SU-DHL-6 (cell line): ENCODE results near the gene MUC2.

ENCODE experiments used
- H2AFZ ChIP-seq: fragments of 200-600 bp; sonication (generic); 2 replicates; pipeline ENCODE4 v1.6.1; 2014; ENCODE audit warnings: low read depth, mild to moderate bottlenecking, moderate library complexity, mixed read lengths, antibody characterized with exemption, low read length; ENCODE audit not compliant: severe bottlenecking
- H3F3A ChIP-seq: fragments of 200-600 bp; shearing (Covaris generic); 2 replicates; pipeline ENCODE4 v1.6.0; 2016; ENCODE audit warnings: antibody characterized with exemption, mild to moderate bottlenecking; ENCODE audit not compliant: insufficient read depth
- H3K27ac ChIP-seq: fragments of 200-600 bp; sonication (generic); 2 replicates; pipeline ENCODE4 v1.5.1; 2016; ENCODE audit warnings: low read depth, mild to moderate bottlenecking, low read length, moderate library complexity, mixed read lengths
- H3K27me3 ChIP-seq: fragments of 200-600 bp; sonication (generic), shearing (Covaris generic); 2 replicates; pipeline ENCODE4 v1.6.0; 2014; ENCODE audit warnings: mild to moderate bottlenecking, low read length
- H3K36me3 ChIP-seq: fragments of 200-600 bp; sonication (generic); 2 replicates; pipeline ENCODE4 v1.6.1; 2014; ENCODE audit warnings: mild to moderate bottlenecking, low read length, mixed read lengths
- H3K4me2 ChIP-seq: fragments of 300-600, 200-600 bp; shearing (Covaris generic), sonication (generic); 2 replicates; pipeline ENCODE4 v1.6.0; 2014; ENCODE audit warnings: low read length, low read depth, mild to moderate bottlenecking; ENCODE audit not compliant: poor library complexity, severe bottlenecking
- H3K4me3 ChIP-seq: fragments of 200-600 bp; sonication (generic); 2 replicates; pipeline ENCODE4 v1.5.1; 2014; ENCODE audit warnings: antibody characterized with exemption, low read length, mild to moderate bottlenecking, mixed read lengths; ENCODE audit not compliant: insufficient read depth, poor library complexity, severe bottlenecking
- H3K79me2 ChIP-seq: fragments of 200-600 bp; sonication (generic); 2 replicates; pipeline ENCODE4 v1.6.1; 2014; ENCODE audit warnings: mild to moderate bottlenecking, low read length, moderate library complexity; ENCODE audit not compliant: insufficient read depth
- H3K9ac ChIP-seq: fragments of 200-600 bp; sonication (generic); 2 replicates; pipeline ENCODE4 v1.7.0; 2014; ENCODE audit warnings: mild to moderate bottlenecking, low read length
- H3K9me2 ChIP-seq: fragments of 200-600 bp; sonication (generic); replicated peaks from 2 replicates; pipeline ENCODE4 v1.6.1; 2014; ENCODE audit warnings: low read length; ENCODE audit not compliant: insufficient read depth
- H3K9me3 ChIP-seq: fragments of 200-600 bp; sonication (generic); 2 replicates; pipeline ENCODE4 v1.6.1; 2014; ENCODE audit warnings: low read length, mixed read lengths; ENCODE audit not compliant: insufficient read depth
- H4K20me1 ChIP-seq: fragments of 200-600 bp; sonication (generic); 2 replicates; pipeline ENCODE4 v1.6.1; 2014; ENCODE audit warnings: low read depth, mild to moderate bottlenecking, antibody characterized with exemption, low read length, moderate library complexity, mixed read lengths
- EZH2phosphoT487 ChIP-seq: fragments of 200-600 bp; sonication (generic), shearing (Covaris generic); conservative IDR thresholded peaks from 2 replicates; pipeline ENCODE4 v1.6.1; 2018; ENCODE audit warnings: mild to moderate bottlenecking, antibody characterized with exemption, low read length, moderate library complexity, mixed read lengths
- TF ChIP-seq, protein P1 (sequence below): fragments of 200-600 bp; sonication (generic); IDR thresholded peaks from one replicate; pipeline ENCODE4 v1.5.1; 2017; ENCODE audit warnings: antibody characterized with exemption, mild to moderate bottlenecking, low read length, moderate library complexity; ENCODE audit not compliant: insufficient read depth, poor library complexity, severe bottlenecking

Gene MUC2

DNA sequence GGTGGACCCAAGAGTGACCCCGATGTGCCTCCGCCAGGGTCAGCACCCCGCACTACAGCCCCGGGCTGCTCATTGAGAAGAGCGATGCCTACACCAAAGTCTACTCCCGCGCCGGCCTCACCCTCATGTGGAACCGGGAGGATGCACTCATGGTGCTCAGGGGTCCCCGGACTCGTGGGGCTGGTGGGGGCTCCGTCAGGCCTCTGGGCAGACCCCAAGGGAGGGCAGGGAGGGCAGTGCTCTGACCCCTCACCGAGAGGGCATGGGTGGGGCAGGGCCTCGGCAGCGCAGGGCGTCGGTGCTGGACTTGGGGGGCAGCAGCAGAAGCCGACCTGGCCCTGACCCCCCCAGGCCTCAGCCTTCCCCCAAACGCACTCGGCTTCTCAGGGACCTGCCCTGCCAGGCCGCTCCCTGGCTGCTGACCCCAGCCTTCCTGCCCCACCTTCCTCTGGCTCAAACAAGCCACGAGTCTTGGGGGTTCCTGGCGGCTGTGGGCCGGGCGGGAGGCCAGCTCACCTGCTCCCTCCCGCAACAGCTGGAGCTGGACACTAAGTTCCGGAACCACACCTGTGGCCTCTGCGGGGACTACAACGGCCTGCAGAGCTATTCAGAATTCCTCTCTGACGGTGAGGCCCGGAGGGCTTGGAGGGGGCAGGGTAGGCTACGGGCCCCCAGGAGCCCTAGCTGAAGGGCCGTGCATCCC is 2.9 kb downstream of the MUC2 start:
- TF ChIP-seq EZH2phosphoT487: no peak
- TF ChIP-seq, protein P1, sequence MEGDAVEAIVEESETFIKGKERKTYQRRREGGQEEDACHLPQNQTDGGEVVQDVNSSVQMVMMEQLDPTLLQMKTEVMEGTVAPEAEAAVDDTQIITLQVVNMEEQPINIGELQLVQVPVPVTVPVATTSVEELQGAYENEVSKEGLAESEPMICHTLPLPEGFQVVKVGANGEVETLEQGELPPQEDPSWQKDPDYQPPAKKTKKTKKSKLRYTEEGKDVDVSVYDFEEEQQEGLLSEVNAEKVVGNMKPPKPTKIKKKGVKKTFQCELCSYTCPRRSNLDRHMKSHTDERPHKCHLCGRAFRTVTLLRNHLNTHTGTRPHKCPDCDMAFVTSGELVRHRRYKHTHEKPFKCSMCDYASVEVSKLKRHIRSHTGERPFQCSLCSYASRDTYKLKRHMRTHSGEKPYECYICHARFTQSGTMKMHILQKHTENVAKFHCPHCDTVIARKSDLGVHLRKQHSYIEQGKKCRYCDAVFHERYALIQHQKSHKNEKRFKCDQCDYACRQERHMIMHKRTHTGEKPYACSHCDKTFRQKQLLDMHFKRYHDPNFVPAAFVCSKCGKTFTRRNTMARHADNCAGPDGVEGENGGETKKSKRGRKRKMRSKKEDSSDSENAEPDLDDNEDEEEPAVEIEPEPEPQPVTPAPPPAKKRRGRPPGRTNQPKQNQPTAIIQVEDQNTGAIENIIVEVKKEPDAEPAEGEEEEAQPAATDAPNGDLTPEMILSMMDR: no peak
- H3K27me3 ChIP-seq: no peaks in the 10 kb centered on the region
- no peaks in the 10 kb centered on the region for H4K20me1 ChIP-seq

DNA sequence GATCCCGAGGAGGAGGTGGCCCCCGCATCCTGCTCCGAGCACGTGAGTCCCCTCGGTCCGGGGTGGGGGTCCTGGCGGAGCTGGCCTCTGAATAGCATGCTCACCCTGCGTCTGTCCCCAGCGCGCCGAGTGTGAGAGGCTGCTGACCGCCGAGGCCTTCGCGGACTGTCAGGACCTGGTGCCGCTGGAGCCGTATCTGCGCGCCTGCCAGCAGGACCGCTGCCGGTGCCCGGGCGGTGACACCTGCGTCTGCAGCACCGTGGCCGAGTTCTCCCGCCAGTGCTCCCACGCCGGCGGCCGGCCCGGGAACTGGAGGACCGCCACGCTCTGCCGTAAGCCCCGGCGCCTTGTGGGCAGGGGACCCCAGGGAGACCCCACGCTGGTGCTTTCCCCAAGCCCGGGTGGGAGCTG is 3.5 kb downstream of the MUC2 start:
- Histone ChIP-seq H3K4me2 (no peak overlapping the region), H3K9me3 (no peaks in the 10 kb centered on the region), H3K4me3 (no peak overlapping the region), H3K36me3 (no peaks in the 10 kb centered on the region), H4K20me1 (no peaks in the 10 kb centered on the region), H3K79me2 (no peaks in the 10 kb centered on the region), H3K9me2 (no peaks in the 10 kb centered on the region), H3K27me3 (no peaks in the 10 kb centered on the region), H3K9ac (no peak overlapping the region), H2AFZ (no peak overlapping the region), H3K27ac (no peak overlapping the region), H3F3A (no peaks in the 10 kb centered on the region)
- TF ChIP-seq, protein P1: no peak
- no peak for TF ChIP-seq EZH2phosphoT487

More for the DNA sequence above, 2.9 kb downstream of the MUC2 start:
- Histone ChIP-seq H2AFZ (no peak overlapping the region), H3K36me3 (no peaks in the 10 kb centered on the region), H3K9me2 (no peaks in the 10 kb centered on the region), H3K27ac (no peak overlapping the region), H3K9ac (no peak overlapping the region), H3F3A (no peaks in the 10 kb centered on the region), H3K4me2 (no peak overlapping the region), H3K4me3 (no peak overlapping the region), H3K9me3 (no peaks in the 10 kb centered on the region), H3K79me2 (no peaks in the 10 kb centered on the region)

DNA sequence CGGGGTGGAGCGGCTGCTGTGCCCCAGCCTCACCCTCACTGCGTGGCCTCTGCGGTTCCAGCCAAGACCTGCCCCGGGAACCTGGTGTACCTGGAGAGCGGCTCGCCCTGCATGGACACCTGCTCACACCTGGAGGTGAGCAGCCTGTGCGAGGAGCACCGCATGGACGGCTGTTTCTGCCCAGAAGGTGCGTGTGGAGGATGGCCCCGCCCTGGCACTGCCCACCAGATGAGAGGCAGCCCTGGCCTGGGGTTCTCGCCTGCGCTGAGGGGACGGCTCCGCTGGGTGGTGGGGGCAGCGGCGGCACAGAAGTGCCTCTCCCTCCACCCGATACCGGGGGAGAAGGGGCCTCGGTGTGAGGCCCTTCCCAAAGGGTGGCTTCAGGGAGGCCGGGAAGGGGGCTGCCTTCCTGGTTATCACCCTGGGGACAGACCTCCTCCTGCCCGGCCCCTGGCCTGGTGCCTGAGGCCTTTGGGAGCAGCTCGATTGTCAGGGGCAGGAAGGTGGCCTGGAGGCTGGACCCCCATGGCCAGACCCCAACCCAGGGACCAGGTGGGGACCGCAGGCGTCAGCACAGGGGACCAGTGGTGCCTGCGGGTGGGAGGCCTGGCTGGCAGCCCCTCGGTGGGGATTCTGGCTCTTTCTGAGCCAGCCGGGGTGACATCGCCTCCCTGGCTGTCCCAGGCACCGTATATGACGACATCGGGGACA is 7.1 kb downstream of the MUC2 start:
- Histone ChIP-seq H3K27me3 (no peaks in the 10 kb centered on the region), H2AFZ (no peak overlapping the region), H3K79me2 (no peaks in the 10 kb centered on the region), H4K20me1 (no peaks in the 10 kb centered on the region), H3K9me2 (no peaks in the 10 kb centered on the region), H3K4me3 (no peak overlapping the region), H3F3A (no peaks in the 10 kb centered on the region), H3K9me3 (no peaks in the 10 kb centered on the region), H3K9ac (no peak overlapping the region), H3K27ac (no peak overlapping the region), H3K4me2 (no peak overlapping the region), H3K36me3 (no peaks in the 10 kb centered on the region)
- TF ChIP-seq, protein P1: no peak
- no peak for TF ChIP-seq EZH2phosphoT487
